Measurements from ENCODE around the gene ALDH1B1.
A peak's percentile ranks its signal among the peaks of the same experiment; 100 is the strongest.
"Not testable (repeated sequence)": the region's sequence is repeated elsewhere in the genome, so short reads cannot be mapped to it uniquely, and the experiment has no call there.

The ALDH1B1 gene

DNA sequence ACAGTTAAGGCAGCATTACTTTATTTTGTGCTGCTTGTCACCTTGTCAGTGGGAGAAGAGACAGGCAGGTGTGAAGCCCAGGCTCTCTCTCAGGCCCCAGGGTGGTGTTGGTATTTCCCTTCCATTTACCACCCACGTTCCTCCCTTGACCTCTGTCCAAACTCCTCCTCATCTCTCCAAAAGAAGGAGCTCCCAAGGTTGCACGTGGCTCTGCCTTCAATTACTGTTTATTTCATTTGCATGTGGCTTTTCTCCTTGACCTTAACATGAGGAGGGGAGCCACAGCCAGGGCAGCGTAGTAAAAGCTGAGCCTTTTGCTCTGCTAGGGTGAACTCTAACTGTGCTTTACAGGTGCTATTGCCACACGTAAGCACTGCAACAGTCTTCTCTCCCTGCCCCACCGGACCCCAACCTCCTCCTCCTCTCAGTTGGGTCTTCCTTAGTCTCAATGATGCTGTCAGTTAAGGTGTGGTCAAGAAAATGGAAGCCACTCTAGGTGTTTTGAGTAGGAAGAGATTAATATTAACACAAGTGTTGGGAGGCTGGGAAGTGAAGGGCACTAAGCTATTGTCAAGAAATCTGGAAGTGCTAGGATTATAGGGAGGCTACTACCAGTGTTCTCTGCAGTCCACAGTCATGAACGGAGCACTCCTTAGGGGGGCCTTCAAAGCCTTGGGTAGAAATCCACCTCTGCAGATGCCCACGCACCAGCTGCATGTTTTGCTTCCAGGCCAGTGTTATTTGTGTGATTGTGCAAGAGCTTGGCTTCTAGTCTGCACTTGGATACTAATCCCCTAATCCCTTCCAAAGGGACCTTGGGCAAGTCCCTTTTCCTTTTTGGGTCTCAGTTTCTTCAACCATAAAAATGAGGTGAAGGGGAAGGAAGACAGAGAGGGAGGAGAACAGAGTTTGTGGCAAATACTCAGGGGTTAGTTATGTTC, 3.9 kb upstream of the ALDH1B1 start:
- no peak for DNase-seq

DNA sequence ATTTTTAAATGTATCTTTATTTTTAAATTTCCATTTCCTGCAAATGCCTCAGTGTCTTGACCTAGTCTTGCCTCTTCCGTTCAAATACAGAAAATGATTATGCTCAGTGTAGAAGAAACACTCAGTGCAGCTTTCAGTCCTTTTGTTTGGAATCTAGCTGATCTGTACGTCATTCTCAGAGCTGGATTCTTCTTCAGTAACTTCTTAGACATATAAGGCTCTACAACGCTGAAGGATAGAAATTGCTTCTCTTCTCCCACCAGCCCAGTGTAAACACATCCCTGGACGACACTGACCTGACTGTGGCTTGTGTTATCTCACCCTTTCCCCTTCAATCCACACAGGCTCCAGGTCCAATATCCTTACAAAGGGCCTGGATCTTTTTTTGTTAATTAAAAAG, 3.2 kb upstream of the ALDH1B1 start:
- DNase-seq = no peak

DNA sequence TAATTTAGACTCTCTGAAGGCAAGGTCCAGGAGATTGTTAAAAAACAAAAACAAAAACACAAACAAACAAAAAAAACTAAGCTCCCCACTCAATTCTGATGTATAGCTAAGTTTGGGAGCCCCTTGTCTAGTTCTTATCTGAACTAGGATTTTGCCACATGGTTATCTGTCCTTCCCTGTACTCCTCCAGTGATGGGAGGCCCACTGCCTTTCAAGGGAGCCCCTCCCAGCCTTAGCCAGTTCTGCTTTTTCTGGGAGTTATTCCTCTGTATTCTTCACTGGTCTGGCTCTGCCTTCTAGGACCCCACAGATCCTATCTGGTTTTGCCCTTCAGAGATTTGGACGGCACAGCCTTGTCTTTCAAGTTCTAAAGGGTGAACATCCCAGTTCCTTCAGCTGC, 2.1 kb upstream of the ALDH1B1 start:
- DNase-seq = no peak

DNA sequence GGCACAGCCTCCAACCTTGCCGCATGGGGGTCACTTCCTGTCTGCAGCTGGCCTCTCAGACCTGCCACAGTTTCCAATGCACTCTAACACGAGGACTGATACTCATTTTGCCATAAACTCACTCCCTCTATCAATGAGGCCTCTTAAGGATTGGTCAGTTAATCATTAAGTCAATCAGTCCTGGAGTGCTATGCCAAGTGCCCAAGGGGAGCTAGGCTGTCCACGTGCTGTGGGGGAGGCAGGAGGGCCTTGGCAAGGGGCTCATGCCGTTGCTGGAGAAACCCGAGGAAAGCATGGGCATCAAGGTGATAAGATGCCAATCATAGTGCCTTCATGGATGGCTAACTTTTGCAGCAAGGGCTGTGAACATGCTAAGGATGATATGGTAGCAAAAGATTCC, 1.7 kb upstream of the ALDH1B1 start:
- DNase-seq = no peak

DNA sequence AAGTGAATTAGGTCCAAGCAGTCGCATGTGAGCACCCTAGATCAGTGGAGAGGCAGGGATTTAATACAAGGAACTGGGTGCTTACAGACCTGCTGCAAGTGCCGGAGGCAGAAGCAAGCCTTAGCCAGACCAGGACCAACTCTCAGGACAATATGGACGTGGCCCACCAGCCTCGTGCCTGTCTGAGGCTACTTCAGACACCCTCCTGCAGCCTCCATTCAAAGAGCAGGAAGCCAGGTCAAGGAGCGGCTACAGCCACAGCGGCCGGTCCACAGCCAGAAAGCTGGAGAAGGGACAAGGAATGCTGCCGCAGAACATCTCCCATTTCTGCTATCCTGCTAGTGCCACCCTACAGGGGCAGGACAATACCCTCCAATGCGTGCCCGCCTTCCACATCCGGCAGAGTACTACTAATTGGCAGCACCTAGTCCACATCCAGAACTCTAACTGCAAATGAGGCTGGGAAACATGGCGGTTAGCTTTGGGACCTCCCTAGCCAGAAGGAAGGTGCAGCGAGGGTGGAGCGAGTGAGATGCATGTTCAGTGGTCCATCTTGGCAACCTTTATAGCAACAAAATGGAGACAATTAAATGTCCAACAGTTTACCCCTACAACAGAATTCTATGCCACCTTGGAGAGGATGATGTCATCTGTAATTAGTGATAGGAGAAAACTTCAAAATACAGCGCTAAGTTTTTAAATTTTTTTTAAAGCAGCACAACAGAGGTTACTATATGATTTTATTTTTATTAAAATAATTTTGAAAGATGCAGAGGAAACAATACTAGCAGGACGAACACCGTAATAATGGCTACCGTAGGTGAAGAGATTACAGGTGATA, 1.0 kb upstream of the ALDH1B1 start:
- DNase-seq = no peak

DNA sequence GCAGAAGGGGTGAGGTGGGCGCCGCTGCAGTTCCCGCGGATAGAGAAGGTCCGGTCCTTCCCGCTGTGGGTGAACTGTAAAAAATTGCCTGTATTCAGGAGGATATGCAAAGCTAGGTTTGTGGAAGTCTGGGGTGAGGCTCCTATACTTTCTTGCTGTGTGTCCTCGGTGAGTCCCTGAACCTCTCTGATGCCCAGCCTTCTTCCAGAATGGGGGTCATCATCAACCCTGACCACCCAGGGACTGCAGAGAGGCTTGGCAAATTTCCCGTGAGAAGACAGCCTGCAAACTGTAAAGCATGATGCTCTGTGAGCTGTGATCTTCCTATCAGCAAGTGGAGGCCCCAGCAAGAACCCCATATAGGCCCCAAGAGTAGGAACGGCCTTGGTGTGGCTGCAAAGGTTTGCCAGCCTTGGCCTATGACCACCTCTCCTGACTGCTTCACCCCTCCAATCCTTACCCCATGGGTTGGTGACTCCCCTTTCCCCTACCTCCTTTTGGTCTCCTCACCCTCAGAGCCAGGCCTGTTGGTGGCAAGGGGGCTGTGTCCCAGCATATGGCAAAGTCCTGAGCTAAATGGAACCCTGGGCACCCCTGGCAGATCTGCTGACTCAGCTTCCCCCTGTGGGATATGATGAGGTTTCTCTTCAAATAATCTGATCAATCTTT, 760 bp downstream of the ALDH1B1 start:
- DNase-seq = no peak

DNA sequence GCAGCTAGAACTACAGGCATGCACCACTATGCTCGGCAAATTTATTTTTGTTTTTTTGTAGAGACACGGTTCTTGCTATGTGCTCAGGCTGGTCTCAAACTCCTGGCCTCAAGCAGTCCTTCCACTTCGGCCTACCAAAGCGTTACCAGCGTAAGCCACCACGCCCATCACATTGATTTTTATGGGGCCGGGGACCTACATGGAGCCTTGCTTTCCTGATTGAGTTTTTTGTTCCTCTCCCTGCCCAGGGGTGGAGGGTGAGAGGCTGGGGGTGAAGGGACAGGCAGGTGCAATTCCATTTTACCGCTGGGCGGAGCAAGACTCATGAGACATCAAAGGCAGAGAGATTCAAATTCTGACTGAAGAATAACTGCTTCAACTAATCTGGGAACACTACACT, 1.9 kb downstream of the ALDH1B1 start:
- no peak for DNase-seq

DNA sequence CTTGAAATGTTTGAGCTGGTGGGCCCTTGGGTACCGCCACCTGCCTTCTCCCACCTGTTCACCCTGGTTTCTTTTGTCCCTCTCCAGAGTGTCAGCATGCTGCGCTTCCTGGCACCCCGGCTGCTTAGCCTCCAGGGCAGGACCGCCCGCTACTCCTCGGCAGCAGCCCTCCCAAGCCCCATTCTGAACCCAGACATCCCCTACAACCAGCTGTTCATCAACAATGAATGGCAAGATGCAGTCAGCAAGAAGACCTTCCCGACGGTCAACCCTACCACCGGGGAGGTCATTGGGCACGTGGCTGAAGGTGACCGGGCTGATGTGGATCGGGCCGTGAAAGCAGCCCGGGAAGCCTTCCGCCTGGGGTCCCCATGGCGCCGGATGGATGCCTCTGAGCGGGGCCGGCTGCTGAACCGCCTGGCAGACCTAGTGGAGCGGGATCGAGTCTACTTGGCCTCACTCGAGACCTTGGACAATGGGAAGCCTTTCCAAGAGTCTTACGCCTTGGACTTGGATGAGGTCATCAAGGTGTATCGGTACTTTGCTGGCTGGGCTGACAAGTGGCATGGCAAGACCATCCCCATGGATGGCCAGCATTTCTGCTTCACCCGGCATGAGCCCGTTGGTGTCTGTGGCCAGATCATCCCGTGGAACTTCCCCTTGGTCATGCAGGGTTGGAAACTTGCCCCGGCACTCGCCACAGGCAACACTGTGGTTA, 3.3 kb downstream of the ALDH1B1 start:
- no peak for DNase-seq

DNA sequence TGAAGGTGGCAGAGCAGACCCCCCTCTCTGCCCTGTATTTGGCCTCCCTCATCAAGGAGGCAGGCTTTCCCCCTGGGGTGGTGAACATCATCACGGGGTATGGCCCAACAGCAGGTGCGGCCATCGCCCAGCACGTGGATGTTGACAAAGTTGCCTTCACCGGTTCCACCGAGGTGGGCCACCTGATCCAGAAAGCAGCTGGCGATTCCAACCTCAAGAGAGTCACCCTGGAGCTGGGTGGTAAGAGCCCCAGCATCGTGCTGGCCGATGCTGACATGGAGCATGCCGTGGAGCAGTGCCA, 3.8 kb downstream of the ALDH1B1 start:
- no peak for DNase-seq

DNA sequence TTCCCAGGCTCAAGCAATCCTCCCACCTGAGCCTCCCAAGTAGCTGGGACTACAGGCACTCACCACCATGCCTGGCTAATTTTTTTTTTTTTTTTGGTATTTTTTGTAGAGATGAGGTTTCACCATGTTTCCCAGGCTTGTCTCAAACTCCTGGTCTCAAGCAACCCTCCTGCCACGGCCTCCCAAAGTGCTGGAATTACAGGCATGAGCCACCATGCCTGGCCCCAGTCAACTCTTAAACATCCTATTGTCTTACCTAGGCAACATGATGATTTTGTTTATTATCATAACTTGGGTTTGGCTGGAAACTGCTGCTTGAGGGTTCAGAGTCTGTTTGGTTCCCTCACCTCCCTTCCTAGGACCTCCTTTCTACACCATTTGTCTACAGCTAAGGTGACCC, 6.7 kb downstream of the ALDH1B1 start:
- not testable (repeated sequence) for DNase-seq

DNA sequence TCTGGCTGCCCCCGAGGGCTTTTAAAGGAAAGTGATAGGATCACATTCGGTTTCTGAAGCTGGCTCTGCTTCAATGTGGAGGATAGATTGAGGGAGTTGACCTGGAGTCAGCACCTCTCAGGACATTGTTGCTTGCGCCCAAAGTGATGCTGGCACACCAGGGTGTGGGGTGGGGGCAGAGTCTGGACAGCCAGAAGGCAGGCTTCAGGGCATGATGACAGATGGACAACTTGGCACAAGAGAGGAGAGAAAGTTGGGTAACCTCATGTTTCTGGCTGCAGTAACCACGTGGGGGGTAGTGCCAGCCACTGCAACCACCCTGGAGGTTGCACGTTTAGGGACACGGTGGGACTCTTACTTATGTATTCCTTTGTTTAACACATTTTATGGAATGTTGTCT, 9.5 kb downstream of the ALDH1B1 start:
- no peak for DNase-seq

DNA sequence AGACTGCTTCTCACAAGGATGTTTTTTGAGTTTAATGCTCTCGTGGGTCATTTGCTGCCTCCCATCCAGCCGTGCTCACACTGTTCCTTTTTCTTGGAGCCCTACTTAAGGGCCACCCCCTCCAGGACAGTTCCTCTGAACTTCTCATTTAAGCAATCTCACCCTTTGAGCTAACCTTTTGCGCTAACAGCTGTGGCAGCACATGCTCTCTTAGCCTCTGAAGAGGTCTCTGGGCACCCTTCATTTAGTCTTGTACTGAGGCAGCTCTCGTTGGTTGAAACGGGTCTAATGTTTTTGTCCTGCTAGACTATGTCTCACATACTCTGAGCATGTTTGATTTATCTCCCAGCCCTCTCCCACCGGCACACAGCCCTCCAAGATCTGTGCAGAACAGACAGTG, 11.8 kb downstream of the ALDH1B1 start:
- DNase-seq = no peak

DNA sequence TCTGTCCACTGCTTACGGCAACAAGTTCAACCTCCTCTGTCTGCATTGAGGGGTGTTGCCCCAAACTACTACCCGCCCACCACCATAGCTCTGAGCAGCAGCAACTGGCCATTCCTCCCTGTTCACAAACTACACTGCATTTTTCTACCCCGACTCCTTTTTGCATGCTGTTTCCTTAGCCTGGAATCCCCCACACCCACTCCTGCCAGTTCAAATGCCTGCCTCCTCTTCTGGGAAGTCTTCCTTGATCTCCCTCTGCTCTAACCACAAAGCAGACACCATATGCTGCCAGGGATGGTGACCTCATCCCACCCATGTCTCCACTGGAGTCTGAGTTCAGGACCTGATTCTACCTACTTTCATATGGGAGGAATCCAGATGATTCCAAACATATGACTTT, 13.3 kb downstream of the ALDH1B1 start:
- no peak for DNase-seq

DNA sequence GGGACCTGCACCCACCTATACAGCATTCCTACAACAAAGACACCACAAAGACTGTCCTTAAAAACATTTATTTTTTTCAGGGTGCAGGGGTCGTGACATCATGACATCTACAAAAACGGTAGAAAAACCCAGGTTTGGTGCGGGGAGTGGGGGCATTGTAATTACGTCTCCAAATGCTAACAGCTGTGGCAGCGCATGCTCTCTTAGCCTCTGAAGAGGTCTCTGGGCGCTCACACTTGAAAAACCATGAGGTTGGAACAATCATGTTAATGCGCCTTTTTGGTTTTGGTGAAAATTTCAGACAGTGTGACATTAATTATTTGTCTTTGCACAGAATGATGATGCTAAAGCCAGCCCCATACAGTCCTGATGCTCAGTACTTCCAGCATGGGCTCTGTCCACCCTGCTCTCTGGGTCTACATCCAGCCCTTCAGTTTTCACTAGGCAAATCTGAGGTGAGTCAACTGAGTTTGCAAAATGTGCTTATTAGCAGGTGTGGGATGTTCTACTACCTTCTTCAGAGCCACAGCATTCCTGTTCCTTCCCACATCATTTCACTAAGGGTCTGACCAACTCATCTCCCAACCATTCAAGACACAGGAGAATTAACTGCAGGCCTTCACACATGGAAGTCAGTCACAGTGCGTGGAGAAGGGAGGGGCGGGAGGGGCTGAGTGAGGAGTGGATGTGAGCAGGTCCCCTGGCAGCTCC, 14.1 kb downstream of the ALDH1B1 start:
- DNase-seq = no peak

DNA sequence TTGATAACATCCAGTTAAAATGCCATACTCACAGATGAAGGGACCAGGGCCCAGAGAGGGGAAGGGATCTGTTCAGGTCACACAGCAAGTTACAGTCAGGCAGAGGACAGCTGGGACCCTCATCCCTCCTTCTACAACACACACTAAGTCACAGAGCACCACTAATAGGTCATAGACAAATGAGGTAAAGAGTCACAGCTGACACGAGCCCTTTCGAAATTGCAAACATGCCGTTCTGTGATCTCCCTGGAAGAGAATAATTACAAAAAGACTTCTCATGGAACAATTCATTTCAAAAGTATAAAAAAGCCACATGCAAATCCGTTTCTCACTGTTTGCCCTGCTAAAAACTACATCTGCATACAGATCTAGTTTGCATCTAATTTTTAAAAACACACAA, 16.2 kb downstream of the ALDH1B1 start:
- no peak for DNase-seq

DNA sequence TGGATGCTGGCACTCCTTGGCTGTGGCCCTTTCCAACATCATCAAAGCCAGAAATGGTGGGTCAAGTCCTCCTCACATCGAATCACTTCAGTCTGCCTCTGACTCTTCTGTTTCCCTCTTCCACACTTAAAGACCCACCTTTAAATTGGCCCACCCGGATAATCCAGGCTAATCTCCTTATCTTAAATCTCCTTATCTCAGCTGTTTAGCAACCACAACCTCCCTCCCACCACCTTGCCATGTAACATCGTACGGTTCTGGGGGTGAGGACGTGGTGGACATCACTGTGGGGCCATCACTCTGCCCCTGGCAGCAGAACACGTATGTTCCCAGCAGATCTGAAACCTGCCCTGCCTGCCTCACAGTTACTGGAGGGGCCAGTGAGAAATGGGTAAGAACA, 20.2 kb downstream of the ALDH1B1 start:
- no peak for DNase-seq

DNA sequence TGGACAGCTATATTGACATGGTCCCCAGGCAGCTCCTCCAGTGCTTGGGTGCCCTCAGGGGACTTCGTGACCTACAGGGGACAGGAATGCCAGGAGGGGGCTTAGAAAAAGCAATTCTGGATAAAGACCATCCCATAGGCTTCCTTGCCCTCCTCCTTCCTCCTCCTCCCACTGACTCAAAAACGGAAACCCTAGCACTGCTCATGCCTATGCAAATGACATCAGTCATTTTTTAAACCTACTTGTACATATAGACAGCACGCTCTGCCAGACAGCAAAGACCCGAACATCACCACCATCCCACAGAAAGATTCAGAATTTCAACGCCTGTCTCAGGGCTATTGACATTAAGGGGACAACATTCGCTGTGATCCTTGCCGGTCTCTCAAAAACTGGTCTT, 20.8 kb downstream of the ALDH1B1 start:
- DNase-seq = no peak

DNA sequence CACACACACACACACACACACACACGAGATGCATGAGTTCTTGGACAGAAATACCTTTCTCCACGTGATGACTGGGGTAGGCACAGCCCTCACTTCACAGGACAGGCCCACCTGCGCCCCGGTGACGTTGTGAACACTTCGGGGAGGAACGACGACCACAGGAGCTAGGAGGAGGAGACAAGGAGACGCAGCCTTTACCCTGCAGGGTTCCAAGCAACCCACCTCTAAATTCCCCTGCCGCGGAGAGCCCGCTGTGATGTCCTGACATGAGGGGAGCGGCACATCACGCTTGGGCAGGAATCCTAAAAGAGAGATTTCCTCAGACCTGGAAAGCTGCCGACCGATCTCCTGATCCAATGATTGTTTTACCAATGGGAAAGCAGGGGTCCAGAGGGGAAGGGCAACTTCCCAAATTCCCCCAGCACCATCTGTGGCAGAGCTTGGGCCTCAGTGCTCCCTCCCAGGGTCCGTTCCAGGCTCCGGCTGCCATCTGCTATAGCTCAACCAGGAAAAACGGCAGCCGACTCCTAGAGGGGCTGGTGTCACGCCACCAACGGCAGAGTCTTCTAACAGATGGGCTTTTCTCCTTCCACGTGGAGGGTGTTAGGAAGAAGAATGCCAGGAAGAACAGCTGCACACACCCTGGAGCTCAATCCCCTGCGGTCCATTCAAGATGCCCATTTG, 21.7 kb downstream of the ALDH1B1 start:
- no peak for DNase-seq

DNA sequence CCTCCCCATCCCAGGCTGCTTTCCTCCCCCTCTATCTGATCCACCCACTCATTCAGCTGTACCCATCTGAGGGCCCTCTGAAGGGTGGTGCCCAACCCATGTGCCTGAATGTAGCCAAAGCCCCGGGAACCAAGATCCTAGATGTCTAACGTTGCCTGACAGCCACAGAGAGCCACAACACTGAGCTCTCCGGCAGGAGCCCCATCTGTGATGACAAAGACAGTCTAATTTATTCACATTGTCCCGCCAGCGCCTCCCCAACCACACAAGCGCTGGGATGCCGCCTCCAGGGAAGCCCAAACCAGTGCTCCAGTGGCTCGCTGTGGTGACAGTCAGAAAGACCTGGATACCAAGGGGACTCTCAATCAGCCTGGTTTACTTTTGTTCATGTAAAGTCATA, 23.4 kb downstream of the ALDH1B1 start:
- DNase-seq = no peak

DNA sequence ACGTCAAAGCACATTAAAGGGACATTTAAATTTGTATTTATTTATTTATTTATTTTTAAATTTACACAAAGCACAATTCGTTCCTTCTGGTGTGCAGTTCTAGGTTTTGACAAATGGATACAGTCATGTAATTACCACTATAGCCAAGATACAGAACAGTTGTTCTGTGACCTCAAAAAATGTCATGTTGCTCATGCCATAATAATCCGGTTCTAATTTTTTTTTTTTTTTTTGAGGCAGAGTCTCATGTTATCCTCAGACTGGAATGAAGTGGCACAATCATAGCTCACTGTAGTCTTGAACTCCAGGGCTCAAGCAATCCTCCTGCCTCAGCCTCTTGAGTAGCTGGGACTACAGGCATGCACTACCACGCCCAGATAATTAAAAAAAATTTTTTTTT, 24.0 kb downstream of the ALDH1B1 start:
- no peak for DNase-seq

DNA sequence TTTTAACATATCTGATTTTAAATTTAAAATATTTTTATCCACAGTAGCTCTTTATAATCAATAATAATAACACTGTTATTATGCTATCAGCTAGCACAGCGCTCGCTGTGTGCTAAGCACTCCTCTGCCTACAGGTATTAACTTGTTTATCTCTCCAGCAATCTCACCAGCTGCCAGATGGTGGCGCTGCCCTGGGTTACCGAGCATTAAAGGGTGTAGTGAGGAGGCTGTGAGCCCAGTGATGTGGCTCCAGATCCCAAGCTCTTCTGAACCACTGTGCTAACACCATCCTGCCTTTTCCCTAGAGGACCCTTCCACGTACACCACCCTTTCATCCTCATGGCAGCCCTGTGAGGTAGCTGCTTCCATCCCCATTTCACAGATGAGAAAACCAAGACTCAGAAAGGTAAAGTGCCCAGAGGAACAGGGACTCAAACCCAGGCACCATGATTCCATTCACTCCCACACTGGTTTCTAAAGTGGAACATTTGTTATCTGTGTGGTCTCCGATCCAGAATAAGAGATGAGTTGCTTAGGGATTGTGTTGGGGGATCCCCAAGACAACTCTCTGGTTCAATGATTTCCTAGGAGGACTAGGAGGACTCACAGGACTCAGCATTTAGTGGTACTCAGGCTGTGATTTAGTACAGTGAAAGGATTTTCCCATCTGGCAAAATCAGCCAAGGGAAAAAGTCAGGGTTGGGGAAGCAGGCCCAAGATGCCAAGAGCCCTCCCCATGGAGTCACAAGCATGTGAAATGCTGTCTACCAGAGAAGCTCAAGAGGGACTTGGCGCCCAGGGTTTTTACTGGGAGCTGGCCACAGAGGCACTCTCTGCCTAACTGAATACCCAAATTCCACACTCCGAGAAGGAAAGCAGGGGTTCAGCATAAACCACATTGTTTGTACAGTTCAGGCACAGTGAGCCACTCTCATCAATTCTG, 24.8 kb downstream of the ALDH1B1 start:
- peak; percentile 8 for DNase-seq
